CD14-positive monocyte (primary cell): ENCODE data around the gene SETDB1. TPM values are rescaled to one million over a fixed set of nuclear protein-coding genes. Genes with fewer than 3 reads are reported as not detected.

Experiments used
- DNase-seq, 3 donors: peaks; one replicate each; pipeline ENCODE4 v3.0.0-alpha.2; 2011 to 2022
- H2AFZ ChIP-seq: 2 replicates; pipeline ENCODE4 v1.6.0; 2012; ENCODE audit warnings: mild to moderate bottlenecking, low read depth, low read length, inconsistent platforms; ENCODE audit not compliant: insufficient read depth, poor library complexity, severe bottlenecking
- H3K27ac ChIP-seq, 2 donors: 1 replicate in 1 of 2; 2 replicates in 1 of 2; pipeline ENCODE4 v1.5.1; 2012 to 2013; ENCODE audit warnings: low read length in 2 of 2, control low read depth in 1 of 2, inconsistent platforms in 1 of 2, low read depth in 1 of 2, mild to moderate bottlenecking in 1 of 2
- H3K27me3 ChIP-seq, 2 donors: one replicate each; pipeline versions ENCODE4 v1.6.0 to v1.6.1; 2011 to 2013; ENCODE audit warnings: low read length in 2 of 2; ENCODE audit not compliant: control insufficient read depth in 2 of 2, insufficient read depth in 2 of 2
- H3K36me3 ChIP-seq, 2 donors: replicated peaks in 1 of 2; 1 replicate in 1 of 2; 2 replicates in 1 of 2; pipeline versions ENCODE4 v1.5.1 to v1.6.1; 2012 to 2013; ENCODE audit warnings: low read length in 2 of 2, control low read depth in 1 of 2, inconsistent platforms in 1 of 2, mild to moderate bottlenecking in 1 of 2; ENCODE audit not compliant: insufficient read depth in 2 of 2, control insufficient read depth in 1 of 2
- H3K4me1 ChIP-seq, 2 donors: 1 replicate in 1 of 2; 2 replicates in 1 of 2; pipeline versions ENCODE4 v1.5.1 to v1.6.1; 2012 to 2013; ENCODE audit warnings: low read length in 2 of 2, control low read depth in 1 of 2, inconsistent platforms in 1 of 2, mild to moderate bottlenecking in 1 of 2, moderate library complexity in 1 of 2; ENCODE audit not compliant: insufficient read depth in 2 of 2, control insufficient read depth in 1 of 2
- H3K4me2 ChIP-seq: replicated peaks from 2 replicates; pipeline ENCODE3; 2012; ENCODE audit warnings: low read length, moderate library complexity, mild to moderate bottlenecking; ENCODE audit not compliant: poor library complexity, severe bottlenecking; ENCODE audit errors: extremely low read depth
- H3K4me3 ChIP-seq, 3 experiments: fragments of 200-600 bp in 1 of 3; sonication (generic) in 1 of 3; replicated peaks in 1 of 3; 1 replicate in 2 of 3; 2 replicates in 1 of 3; pipeline ENCODE4 v1.5.1; 2011 to 2013; ENCODE audit warnings: low read length in 3 of 3, mild to moderate bottlenecking in 3 of 3, control low read depth in 2 of 3, low read depth in 2 of 3, inconsistent platforms in 1 of 3, moderate library complexity in 1 of 3
- H3K79me2 ChIP-seq: 2 replicates; pipeline ENCODE4 v1.6.0; 2012; ENCODE audit warnings: mild to moderate bottlenecking, control low read depth, inconsistent platforms, low read length, moderate library complexity; ENCODE audit not compliant: insufficient read depth
- H3K9ac ChIP-seq: 2 replicates; pipeline ENCODE4 v1.6.0; 2017; ENCODE audit warnings: low read length, mild to moderate bottlenecking; ENCODE audit not compliant: insufficient read depth, poor library complexity, severe bottlenecking
- H3K9me3 ChIP-seq, 2 donors: replicated peaks in 1 of 2; 1 replicate in 1 of 2; 2 replicates in 1 of 2; pipeline versions ENCODE4 v1.5.1 to v1.6.1; 2012 to 2013; ENCODE audit warnings: low read length in 2 of 2, control low read depth in 1 of 2; ENCODE audit not compliant: control insufficient read depth in 1 of 2, insufficient read depth in 1 of 2
- H4K20me1 ChIP-seq: 2 replicates; pipeline ENCODE4 v1.6.0; 2012; ENCODE audit warnings: mild to moderate bottlenecking, low read length, control low read depth, moderate library complexity; ENCODE audit not compliant: insufficient read depth
- H3K27ac Mint-ChIP-seq, 7 donors: one replicate each; pipeline ENCODE4 v1.8.0; 2020; ENCODE audit warnings: mild to moderate bottlenecking in 7 of 7, mixed read lengths in 7 of 7, moderate library complexity in 6 of 7, inconsistent platforms in 2 of 7
- H3K27me3 Mint-ChIP-seq, 3 donors: one replicate each; pipeline ENCODE4 v1.8.0; 2021 to 2022; ENCODE audit warnings: low read depth in 3 of 3, mild to moderate bottlenecking in 3 of 3, mixed read lengths in 3 of 3, moderate library complexity in 3 of 3, inconsistent platforms in 1 of 3
- H3K36me3 Mint-ChIP-seq, 2 donors: one replicate each; pipeline ENCODE4 v1.8.0; 2020; ENCODE audit warnings: mixed read lengths in 2 of 2, inconsistent platforms in 1 of 2, mild to moderate bottlenecking in 1 of 2
- H3K4me1 Mint-ChIP-seq: one replicate; pipeline ENCODE4 v1.8.0; 2020; ENCODE audit warnings: mild to moderate bottlenecking, mixed read lengths
- H3K4me3 Mint-ChIP-seq, 2 donors: one replicate each; pipeline ENCODE4 v1.8.0; 2020; ENCODE audit warnings: mild to moderate bottlenecking in 2 of 2, mixed read lengths in 2 of 2, moderate library complexity in 1 of 2
- H3K9me3 Mint-ChIP-seq, 7 donors: one replicate each; pipeline ENCODE4 v1.8.0; 2020 to 2022; ENCODE audit warnings: mixed read lengths in 7 of 7, mild to moderate bottlenecking in 6 of 7, moderate library complexity in 6 of 7, inconsistent platforms in 2 of 7
- CTCF ChIP-seq: fragments of 200-600 bp; IDR thresholded peaks from one replicate; pipeline ENCODE4 v1.8.0; 2022; ENCODE audit warnings: antibody characterized with exemption, mild to moderate bottlenecking
- WGBS: methylation state at CpG from one replicate; pipeline ENCODE4 v1.1.5; 2013; ENCODE audit warnings: missing lambda C conversion rate; ENCODE audit not compliant: insufficient coverage; 5-methylcytosine and 5-hydroxymethylcytosine counted together
- intact Hi-C, 2 donors: fragments of 100-400 bp; cut with micrococcal nuclease; formaldehyde crosslinking; loops; one replicate each; pipeline versions ENCODE4 v1.15.0 to v1.15.1; 2023
- polyA plus RNA-seq, 3 donors: library from polyadenylated mRNA; depleted of rRNA in 1 of 3; unstranded in 2 of 3; stranded (reverse) in 1 of 3; fragments of 300-500 nt in 2 of 3; fragments of >200 nt in 1 of 3; fragmentation: Illumina TruSeq in 2 of 3; gene quantifications; 1 replicate in 2 of 3; 2 replicates in 1 of 3; pipeline ENCODE4 v1.2.3, GENCODE V29; 2012 to 2021

Gene SETDB1
- polyA plus RNA-seq, 3 donors = 13.9 to 69.4 (median 15.5) TPM

DNA sequence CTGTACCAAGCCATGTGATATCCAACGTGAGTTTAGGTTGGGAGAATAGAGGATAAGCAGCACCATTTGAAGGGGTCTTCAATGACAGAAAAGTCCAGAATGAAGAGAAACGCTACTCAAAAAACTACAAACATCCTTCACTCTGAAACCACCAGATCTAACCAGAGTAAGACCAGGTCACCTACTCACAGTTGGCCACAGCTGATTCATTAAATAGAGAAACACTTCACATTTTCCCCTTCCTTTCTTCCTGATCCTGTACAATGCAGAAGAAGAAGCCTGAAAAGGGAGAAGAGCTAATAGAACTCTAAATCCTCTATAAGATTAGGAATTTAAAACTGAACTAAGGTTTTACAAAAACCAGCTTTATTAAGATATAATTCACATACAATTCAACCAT is 19.4 kb upstream of the SETDB1 start:
- H3K9ac ChIP-seq = no peak overlapping the region
- Mint-ChIP-seq H3K27me3 (peaks cover 0 to 3% (median 0%) of the 10 kb centered on the region in 3 donors), H3K36me3 (no peaks in the 10 kb centered on the region), H3K9me3 (peaks cover 0 to 18% (median 15%) of the 10 kb centered on the region in 7 donors), H3K4me3 (no peak overlapping the region), H3K4me1 (peaks cover 8% of the 10 kb centered on the region), H3K27ac (no peak overlapping the region)
- intact Hi-C loops = no loop called here
- H2AFZ ChIP-seq = no peak overlapping the region
- no peak overlapping the region for H3K4me3 ChIP-seq
- no peaks in the 10 kb centered on the region for H3K36me3 ChIP-seq
- no CpG with 5 or more reads among the region's 2 CpGs for WGBS
- no peaks in the 10 kb centered on the region for H3K27me3 ChIP-seq
- no peak overlapping the region for H3K4me2 ChIP-seq
- DNase-seq = no peak
- no peaks in the 10 kb centered on the region for H3K79me2 ChIP-seq
- H3K4me1 ChIP-seq = peaks cover 4 to 10% of the 10 kb centered on the region in 2 donors
- H4K20me1 ChIP-seq = no peaks in the 10 kb centered on the region
- H3K9me3 ChIP-seq = peaks cover 5 to 13% of the 10 kb centered on the region in 2 donors
- no peak overlapping the region for H3K27ac ChIP-seq
- TF ChIP-seq CTCF = no peak

GRCh38 chr1:150909585-150910180 is 16.5 kb upstream of the SETDB1 start:
- intact Hi-C loops = no loop called here
- H3K4me1 ChIP-seq = peaks cover 4 to 10% of the 10 kb centered on the region in 2 donors
- no peak overlapping the region for H3K27ac ChIP-seq
- H3K4me2 ChIP-seq = no peak overlapping the region
- H3K9me3 ChIP-seq = peaks cover 5 to 13% of the 10 kb centered on the region in 2 donors
- Mint-ChIP-seq H3K9me3 (peaks cover 0 to 18% (median 15%) of the 10 kb centered on the region in 7 donors), H3K4me1 (peaks cover 8% of the 10 kb centered on the region), H3K27me3 (peaks cover 0 to 3% (median 0%) of the 10 kb centered on the region in 3 donors), H3K4me3 (no peak overlapping the region), H3K27ac (peak overlapping the region in 1 of 7 donors; percentile 40), H3K36me3 (no peaks in the 10 kb centered on the region)
- H2AFZ ChIP-seq = no peak overlapping the region
- H3K79me2 ChIP-seq = no peaks in the 10 kb centered on the region
- H3K36me3 ChIP-seq = no peaks in the 10 kb centered on the region
- no peaks in the 10 kb centered on the region for H3K27me3 ChIP-seq
- no peak overlapping the region for H3K9ac ChIP-seq
- H4K20me1 ChIP-seq = no peaks in the 10 kb centered on the region
- no peak overlapping the region for H3K4me3 ChIP-seq
- TF ChIP-seq CTCF = no peak
- 100% methylated on average over 1 of the region's 4 CpGs for WGBS
- peak; percentile 19 to 55 (median 28) for DNase-seq
